HCT116 (cell line): ENCODE data around the gene PCAT7. TPM values are rescaled to one million over a fixed set of nuclear protein-coding genes. Genes with fewer than 3 reads are reported as not detected.

Experiments
- ATAC-seq: fragments of 200-7000 bp; cut with Tn5 transposase; 2 replicates; pipeline ENCODE4 v1.9.1; 2020; ENCODE audit warnings: mild to moderate bottlenecking, moderate library complexity
- BruUV-seq: library from RNA; stranded (reverse); fragments of 400-500 nt; replicated peaks from 2 replicates; lab custom pipeline; 2021; lab: Mats Ljungman, UMichigan
- CTCF ChIA-PET: fragments of 300-600 bp; sonication (Branson Sonifier 250); formaldehyde crosslinking; loops from one replicate; lab custom pipeline; 2021; ENCODE audit warnings: antibody characterized with exemption; lab: Charles Lee
- POLR2A ChIA-PET: fragments of 300-600, 350-600 bp; sonication (Branson Sonifier 250); formaldehyde crosslinking; loops from one replicate; lab custom pipeline; 2021; ENCODE audit warnings: antibody characterized with exemption; lab: Charles Lee
- RAD21 ChIA-PET, 2 experiments: fragments of 300-600 bp; sonication (Branson Sonifier 250); formaldehyde crosslinking; loops; one replicate each; lab custom pipeline; 2023; ENCODE audit warnings: low total read pairs in 2 of 2; ENCODE audit not compliant: uncharacterized antibody in 2 of 2, unreplicated experiment in 2 of 2, low non-redundant PET in 1 of 2; lab: Charles Lee
- DNase-seq: peaks from one replicate; pipeline ENCODE4 v3.0.0-alpha.2; 2010; ENCODE audit warnings: low read depth, low spot score
- H2AFZ ChIP-seq: fragments of 200-600 bp; shearing (Covaris generic), sonication (generic); 2 replicates; pipeline ENCODE4 v1.6.1; 2017; ENCODE audit warnings: low read depth, mixed run types, mixed read lengths, antibody characterized with exemption, low read length; ENCODE audit not compliant: poor library complexity, severe bottlenecking
- H3K27ac ChIP-seq: 2 replicates; pipeline ENCODE4 v1.5.1; 2012; ENCODE audit warnings: low read depth, low read length
- H3K27me3 ChIP-seq: fragments of 200-600 bp; sonication (generic); 2 replicates; pipeline ENCODE4 v1.6.1; 2016; ENCODE audit warnings: mixed run types, low read length, mixed read lengths; ENCODE audit not compliant: insufficient read depth
- H3K36me3 ChIP-seq, 2 experiments: fragments of 200-500 bp in 1 of 2; fragments of 200-600 bp in 1 of 2; sonication (Bioruptor generic) in 1 of 2; sonication (generic) in 1 of 2; 2 replicates each; pipeline versions ENCODE4 v1.5.1 to v1.6.1; 2014 to 2016; ENCODE audit warnings: low read length in 2 of 2, inconsistent platforms in 1 of 2, mixed read lengths in 1 of 2, mixed run types in 1 of 2; ENCODE audit not compliant: insufficient read depth in 2 of 2, control insufficient read depth in 1 of 2
- H3K4me1 ChIP-seq, 2 experiments: fragments of 200-600 bp in 1 of 2; sonication (generic) in 1 of 2; 2 replicates each; pipeline versions ENCODE4 v1.5.1 to v1.6.1; 2012 to 2017; ENCODE audit warnings: low read length in 2 of 2, inconsistent platforms in 1 of 2, mild to moderate bottlenecking in 1 of 2, mixed read lengths in 1 of 2, mixed run types in 1 of 2, moderate library complexity in 1 of 2; ENCODE audit not compliant: insufficient read depth in 2 of 2, control insufficient read depth in 1 of 2
- H3K4me2 ChIP-seq: fragments of 200-600 bp; sonication (generic); 2 replicates; pipeline ENCODE4 v1.6.1; 2017; ENCODE audit warnings: mixed run types, low read length, mixed read lengths
- H3K4me3 ChIP-seq, 2 experiments: fragments of 200-600 bp in 1 of 2; sonication (generic) in 1 of 2; replicated peaks in 1 of 2; 2 replicates each; pipeline ENCODE4 v1.5.1; 2011 to 2016; ENCODE audit warnings: low read length in 2 of 2, control low read depth in 1 of 2, low read depth in 1 of 2, mild to moderate bottlenecking in 1 of 2, mixed read lengths in 1 of 2, mixed run types in 1 of 2
- H3K79me2 ChIP-seq: fragments of 200-600 bp; sonication (generic); 2 replicates; pipeline ENCODE4 v1.6.1; 2017; ENCODE audit warnings: mild to moderate bottlenecking, mixed run types, low read length, moderate library complexity, mixed read lengths; ENCODE audit not compliant: insufficient read depth
- H3K9ac ChIP-seq: fragments of 200-600 bp; sonication (generic); 2 replicates; pipeline ENCODE4 v1.6.1; 2016; ENCODE audit warnings: low read length, mixed read lengths
- H3K9me2 ChIP-seq: fragments of 200-600 bp; sonication (generic), shearing (Covaris generic); 2 replicates; pipeline ENCODE4 v1.6.1; 2017; ENCODE audit warnings: mixed run types, mild to moderate bottlenecking, moderate library complexity; ENCODE audit not compliant: insufficient read depth
- H3K9me3 ChIP-seq, 2 experiments: fragments of 200-500 bp in 1 of 2; fragments of 200-600 bp in 1 of 2; sonication (Bioruptor generic) in 1 of 2; sonication (generic) in 1 of 2; 2 replicates each; pipeline ENCODE4 v1.6.1; 2014 to 2017; ENCODE audit warnings: low read length in 2 of 2, mixed read lengths in 2 of 2, inconsistent platforms in 1 of 2, low read depth in 1 of 2, mild to moderate bottlenecking in 1 of 2, mixed run types in 1 of 2, moderate library complexity in 1 of 2; ENCODE audit not compliant: control insufficient read depth in 1 of 2, insufficient read depth in 1 of 2
- H4K20me1 ChIP-seq: fragments of 200-600 bp; sonication (generic), shearing (Covaris generic); 2 replicates; pipeline ENCODE4 v1.6.1; 2017; ENCODE audit warnings: mixed run types, mild to moderate bottlenecking, moderate library complexity; ENCODE audit not compliant: insufficient read depth
- CBX3 ChIP-seq: IDR thresholded peaks from 2 replicates; pipeline ENCODE4 v1.6.1; 2012; ENCODE audit warnings: low read depth
- ELF1 ChIP-seq: IDR thresholded peaks from 2 replicates; pipeline ENCODE4 v1.6.1; 2012; ENCODE audit warnings: low read depth, borderline replicate concordance
- POLR2AphosphoS5 ChIP-seq: IDR thresholded peaks from 2 replicates; pipeline ENCODE4 v1.6.1; 2011; ENCODE audit warnings: mild to moderate bottlenecking, low read depth, low read length, moderate library complexity
- SP1 ChIP-seq: IDR thresholded peaks from 2 replicates; pipeline ENCODE4 v1.6.1; 2012; ENCODE audit warnings: low read depth
- YY1 ChIP-seq: IDR thresholded peaks from 2 replicates; pipeline ENCODE4 v1.6.1; 2011; ENCODE audit warnings: low read length, low read depth, moderate library complexity, mild to moderate bottlenecking; ENCODE audit not compliant: insufficient replicate concordance; ENCODE audit errors: extremely low read depth
- intact Hi-C: fragments of 100-400 bp; cut with micrococcal nuclease; formaldehyde crosslinking; loops from 2 replicates; pipeline ENCODE4 v1.10.0; 2022
- total RNA-seq: library from RNA; stranded (reverse); gene quantifications from one replicate; pipeline ENCODE4 v1.2.1, GENCODE V29; 2021; ENCODE audit not compliant: unreplicated experiment
- TF ChIP-seq, protein P1 (sequence below): IDR thresholded peaks from 2 replicates; pipeline ENCODE4 v1.6.1; 2012
- TF ChIP-seq, protein P2 (sequence below), 3 experiments: fragments of 200-600 bp in 1 of 3; sonication (generic) in 1 of 3; IDR thresholded peaks in 2 of 3; conservative IDR thresholded peaks in 1 of 3; 2 replicates each; pipeline ENCODE4 v1.5.1; 2012 to 2017; ENCODE audit warnings: low read depth in 2 of 3, low read length in 2 of 3, antibody characterized with exemption in 1 of 3, borderline replicate concordance in 1 of 3, control low read depth in 1 of 3, mild to moderate bottlenecking in 1 of 3, mixed read lengths in 1 of 3, mixed run types in 1 of 3, moderate library complexity in 1 of 3; ENCODE audit not compliant: insufficient read depth in 1 of 3

PCAT7 gene
- total RNA-seq, 1 experiment from 2014 or later, result 3.8 TPM

DNA sequence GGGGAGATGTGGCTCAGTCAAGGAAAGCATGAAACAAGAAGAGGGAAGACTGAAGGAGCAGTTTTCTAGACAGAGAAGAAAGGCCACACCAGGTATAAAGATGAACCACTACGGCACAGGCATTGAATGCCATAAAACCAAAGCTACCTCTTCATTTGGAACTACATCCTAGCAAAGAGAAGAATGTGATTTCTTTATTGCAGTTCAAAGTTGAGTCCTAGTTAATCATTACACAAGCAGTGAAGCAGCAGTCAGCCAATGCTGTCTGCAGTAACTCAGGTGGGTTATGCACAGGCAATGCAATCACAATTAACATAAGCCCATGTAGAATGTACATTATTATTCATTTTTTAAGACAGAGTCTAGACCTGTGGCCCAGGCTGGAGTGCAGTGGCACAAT, 21.7 kb upstream of the PCAT7 start:
- Histone ChIP-seq H3K79me2 (no peaks in the 10 kb centered on the region), H3K4me3 (no peak overlapping the region), H3K36me3 (no peaks in the 10 kb centered on the region), H3K4me2 (no peak overlapping the region), H3K9ac (no peak overlapping the region), H3K27me3 (no peaks in the 10 kb centered on the region), H3K9me2 (no peaks in the 10 kb centered on the region), H4K20me1 (no peaks in the 10 kb centered on the region), H3K4me1 (no peaks in the 10 kb centered on the region), H3K9me3 (no peaks in the 10 kb centered on the region), H3K27ac (no peak overlapping the region), H2AFZ (no peak overlapping the region)
- ChIA-PET CTCF (no interaction called here), POLR2A (no interaction called here), RAD21 (no interaction called here)
- no peak for DNase-seq
- intact Hi-C loops, result no loop called here
- TF ChIP-seq, protein P1, sequence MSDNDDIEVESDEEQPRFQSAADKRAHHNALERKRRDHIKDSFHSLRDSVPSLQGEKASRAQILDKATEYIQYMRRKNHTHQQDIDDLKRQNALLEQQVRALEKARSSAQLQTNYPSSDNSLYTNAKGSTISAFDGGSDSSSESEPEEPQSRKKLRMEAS, result no peak
- TF ChIP-seq ELF1, result no peak
- no peak for TF ChIP-seq SP1
- no peak for TF ChIP-seq CBX3
- TF ChIP-seq, protein P2, sequence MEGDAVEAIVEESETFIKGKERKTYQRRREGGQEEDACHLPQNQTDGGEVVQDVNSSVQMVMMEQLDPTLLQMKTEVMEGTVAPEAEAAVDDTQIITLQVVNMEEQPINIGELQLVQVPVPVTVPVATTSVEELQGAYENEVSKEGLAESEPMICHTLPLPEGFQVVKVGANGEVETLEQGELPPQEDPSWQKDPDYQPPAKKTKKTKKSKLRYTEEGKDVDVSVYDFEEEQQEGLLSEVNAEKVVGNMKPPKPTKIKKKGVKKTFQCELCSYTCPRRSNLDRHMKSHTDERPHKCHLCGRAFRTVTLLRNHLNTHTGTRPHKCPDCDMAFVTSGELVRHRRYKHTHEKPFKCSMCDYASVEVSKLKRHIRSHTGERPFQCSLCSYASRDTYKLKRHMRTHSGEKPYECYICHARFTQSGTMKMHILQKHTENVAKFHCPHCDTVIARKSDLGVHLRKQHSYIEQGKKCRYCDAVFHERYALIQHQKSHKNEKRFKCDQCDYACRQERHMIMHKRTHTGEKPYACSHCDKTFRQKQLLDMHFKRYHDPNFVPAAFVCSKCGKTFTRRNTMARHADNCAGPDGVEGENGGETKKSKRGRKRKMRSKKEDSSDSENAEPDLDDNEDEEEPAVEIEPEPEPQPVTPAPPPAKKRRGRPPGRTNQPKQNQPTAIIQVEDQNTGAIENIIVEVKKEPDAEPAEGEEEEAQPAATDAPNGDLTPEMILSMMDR (IDR thresholded peaks at IDR 0.05 in 2 of 3, conservative IDR thresholded peaks at IDR 0.05 in 1 of 3; ENCODE audit: borderline replicate concordance in 1 of 3, insufficient read depth in 1 of 3, low read depth in 2 of 3, low read length in 2 of 3), result no peak
- ATAC-seq, result no peak
- BruUV-seq, result no TSS peak

DNA sequence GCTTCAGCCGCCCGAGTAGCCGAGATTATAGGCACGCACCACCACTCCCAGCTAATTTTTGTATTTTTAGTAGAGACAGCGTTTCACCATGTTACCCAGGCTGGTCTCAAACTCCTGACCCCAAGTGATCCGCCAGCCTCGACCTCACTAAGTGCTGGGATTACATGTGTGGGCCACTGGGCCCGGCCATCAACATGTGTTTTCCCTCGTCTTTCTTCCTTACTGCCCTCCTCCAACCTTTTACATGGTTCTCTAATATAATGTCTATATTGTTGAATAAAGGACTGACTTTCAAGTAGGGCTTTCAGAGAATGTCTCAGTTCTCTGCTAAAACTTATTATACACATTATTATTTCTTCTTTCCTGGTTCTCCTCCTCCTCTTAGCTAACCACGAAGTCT, 21.3 kb upstream of the PCAT7 start:
- no peaks in the 10 kb centered on the region for H3K36me3 ChIP-seq
- ChIA-PET RAD21 (no interaction called here), POLR2A (no interaction called here), CTCF (no interaction called here)
- no peaks in the 10 kb centered on the region for H3K9me2 ChIP-seq
- H3K27me3 ChIP-seq, result no peaks in the 10 kb centered on the region
- no peaks in the 10 kb centered on the region for H4K20me1 ChIP-seq
- H3K9ac ChIP-seq, result no peak overlapping the region
- H2AFZ ChIP-seq, result no peak overlapping the region
- DNase-seq (no peak), ATAC-seq (no peak)
- H3K4me2 ChIP-seq, result no peak overlapping the region
- TF ChIP-seq YY1, result no peak
- TF ChIP-seq POLR2AphosphoS5, result no peak
- no peak for TF ChIP-seq CBX3
- H3K4me1 ChIP-seq, result no peaks in the 10 kb centered on the region
- intact Hi-C loops, result no loop called here
- H3K4me3 ChIP-seq, result no peak overlapping the region
- BruUV-seq, result no TSS peak
- H3K9me3 ChIP-seq, result no peaks in the 10 kb centered on the region
- H3K79me2 ChIP-seq, result no peaks in the 10 kb centered on the region
- H3K27ac ChIP-seq, result no peak overlapping the region
